ENCODE measurements around the gene NT5DC3.

NT5DC3 gene

GRCh38 chr12:103751171-103751570 lies 89.9 kb downstream of the NT5DC3 start:
- H3K27me3 ChIP-seq (ENCODE audit: insufficient read depth, low read length, poor library complexity, severe bottlenecking), result no peaks in the 10 kb centered on the region
- H3F3A ChIP-seq (ENCODE audit: low read depth), result no peaks in the 10 kb centered on the region
- no peak overlapping the region for H3K9ac ChIP-seq (ENCODE audit: low read depth, low read length, poor library complexity, severe bottlenecking)
- H4K20me1 ChIP-seq (ENCODE audit: insufficient read depth, low read length, poor library complexity, severe bottlenecking), result no peaks in the 10 kb centered on the region
- no peaks in the 10 kb centered on the region for H3K4me1 ChIP-seq (ENCODE audit: insufficient read depth, low read length, poor library complexity, severe bottlenecking)
- H3K79me2 ChIP-seq (ENCODE audit: insufficient read depth, low read length), result no peaks in the 10 kb centered on the region
- TF ChIP-seq EZH2phosphoT487 (IDR thresholded peaks at IDR 0.05; ENCODE audit: borderline replicate concordance) (no peak), CTCF (conservative IDR thresholded peaks at IDR 0.05; ENCODE audit: low read length) (peak; percentile 58)
- H3K36me3 ChIP-seq (ENCODE audit: insufficient read depth, low read length), result no peaks in the 10 kb centered on the region
- no peak overlapping the region for H3K4me2 ChIP-seq (ENCODE audit: low read depth, low read length, poor library complexity, severe bottlenecking)
- H3K9me3 ChIP-seq (ENCODE audit: insufficient read depth, low read depth, low read length), result no peaks in the 10 kb centered on the region
- no peak overlapping the region for H3K4me3 ChIP-seq (ENCODE audit: low read length, poor library complexity, severe bottlenecking)
- H3K9me2 ChIP-seq (replicated peaks; ENCODE audit: low read depth, low read length), result no peaks in the 10 kb centered on the region
- 0 out of 2 replicates have a peak overlapping the region, but pooled peaks have one; percentile 32 for H2AFZ ChIP-seq (ENCODE audit: low read length)

- no peak overlapping the region for H2AFZ ChIP-seq (ENCODE audit: low read length)
- no peaks in the 10 kb centered on the region for H4K20me1 ChIP-seq (ENCODE audit: insufficient read depth, low read length, poor library complexity, severe bottlenecking)
- H3K36me3 ChIP-seq (ENCODE audit: insufficient read depth, low read length), result no peaks in the 10 kb centered on the region
- no peak overlapping the region for H3K4me3 ChIP-seq (ENCODE audit: low read length, poor library complexity, severe bottlenecking)
- H3K9me2 ChIP-seq (replicated peaks; ENCODE audit: low read depth, low read length), result no peaks in the 10 kb centered on the region
- H3K9ac ChIP-seq (ENCODE audit: low read depth, low read length, poor library complexity, severe bottlenecking), result no peak overlapping the region
- TF ChIP-seq CTCF (conservative IDR thresholded peaks at IDR 0.05; ENCODE audit: low read length), result no peak
- H3K4me1 ChIP-seq (ENCODE audit: insufficient read depth, low read length, poor library complexity, severe bottlenecking), result no peaks in the 10 kb centered on the region
- H3K27me3 ChIP-seq (ENCODE audit: insufficient read depth, low read length, poor library complexity, severe bottlenecking), result no peaks in the 10 kb centered on the region
- no peaks in the 10 kb centered on the region for H3F3A ChIP-seq (ENCODE audit: low read depth)
- no peaks in the 10 kb centered on the region for H3K79me2 ChIP-seq (ENCODE audit: insufficient read depth, low read length)
- no peak overlapping the region for H3K4me2 ChIP-seq (ENCODE audit: low read depth, low read length, poor library complexity, severe bottlenecking)
- no peaks in the 10 kb centered on the region for H3K9me3 ChIP-seq (ENCODE audit: insufficient read depth, low read depth, low read length)
Measured at GRCh38 chr12:103748875-103749274, 92.2 kb downstream of the NT5DC3 start.

GRCh38 chr12:103748002-103748401 lies 93.0 kb downstream of the NT5DC3 start:
- Histone ChIP-seq H3K27me3 (ENCODE audit: insufficient read depth, low read length, poor library complexity, severe bottlenecking) (no peaks in the 10 kb centered on the region), H3K36me3 (ENCODE audit: insufficient read depth, low read length) (no peaks in the 10 kb centered on the region), H3K9ac (ENCODE audit: low read depth, low read length, poor library complexity, severe bottlenecking) (no peak overlapping the region), H4K20me1 (ENCODE audit: insufficient read depth, low read length, poor library complexity, severe bottlenecking) (no peaks in the 10 kb centered on the region), H3F3A (ENCODE audit: low read depth) (no peaks in the 10 kb centered on the region), H3K9me3 (ENCODE audit: insufficient read depth, low read depth, low read length) (no peaks in the 10 kb centered on the region), H3K79me2 (ENCODE audit: insufficient read depth, low read length) (no peaks in the 10 kb centered on the region), H3K9me2 (replicated peaks; ENCODE audit: low read depth, low read length) (no peaks in the 10 kb centered on the region), H3K4me2 (ENCODE audit: low read depth, low read length, poor library complexity, severe bottlenecking) (no peak overlapping the region), H2AFZ (ENCODE audit: low read length) (no peak overlapping the region), H3K4me1 (ENCODE audit: insufficient read depth, low read length, poor library complexity, severe bottlenecking) (no peaks in the 10 kb centered on the region), H3K4me3 (ENCODE audit: low read length, poor library complexity, severe bottlenecking) (no peak overlapping the region)
- TF ChIP-seq CTCF (conservative IDR thresholded peaks at IDR 0.05; ENCODE audit: low read length) (no peak), EZH2phosphoT487 (IDR thresholded peaks at IDR 0.05; ENCODE audit: borderline replicate concordance) (no peak)

Data from Loucy (cell line).